SK-N-MC (cell line): ENCODE results near the gene PDXP.
A peak's percentile ranks its signal among the peaks of the same experiment; 100 is the strongest.

Source experiments
- DNase-seq: peaks from one replicate; pipeline ENCODE4 v3.0.0-alpha.2; 2011; ENCODE audit warnings: low read depth, low spot score
- H3K27ac ChIP-seq: fragments of 200-600 bp; sonication (generic); 2 replicates; pipeline ENCODE4 v1.5.1; 2016; ENCODE audit warnings: mixed run types
- H3K36me3 ChIP-seq: fragments of 200-600 bp; sonication (generic); 2 replicates; pipeline ENCODE4 v1.6.1; 2017; ENCODE audit warnings: antibody characterized with exemption, low read length, mixed read lengths; ENCODE audit not compliant: insufficient read depth
- H3K4me3 ChIP-seq: fragments of 200-600 bp; sonication (generic); 2 replicates; pipeline ENCODE4 v1.5.1; 2016
- H3K9ac ChIP-seq: fragments of 200-600 bp; sonication (generic); 2 replicates; pipeline ENCODE4 v1.8.0; 2017; ENCODE audit warnings: mixed run types, mixed read lengths; ENCODE audit not compliant: insufficient read length
- H3K9me3 ChIP-seq: fragments of 200-600 bp; sonication (generic); 2 replicates; pipeline ENCODE4 v1.6.1; 2017; ENCODE audit warnings: low read depth, mild to moderate bottlenecking, antibody characterized with exemption, low read length, moderate library complexity, mixed read lengths
- EZH2 ChIP-seq: fragments of 200-600 bp; sonication (generic); IDR thresholded peaks from one replicate; pipeline ENCODE4 v1.6.1; 2017; ENCODE audit warnings: antibody characterized with exemption
- FOXP2 ChIP-seq: optimal IDR thresholded peaks from 2 replicates; pipeline ENCODE3; 2011; ENCODE audit warnings: mild to moderate bottlenecking, moderate library complexity; ENCODE audit not compliant: insufficient read depth; ENCODE audit errors: extremely low read length, control extremely low read depth
- POLR2AphosphoS5 ChIP-seq: IDR thresholded peaks from 2 replicates; pipeline ENCODE4 v1.6.1; 2012; ENCODE audit warnings: mild to moderate bottlenecking, low read depth, low read length, borderline replicate concordance

The PDXP gene

GRCh38 chr22:37626556-37627075, 31.9 kb upstream of the PDXP start:
- H3K27ac ChIP-seq = peak overlapping the region; percentile 48; the same call in 1 of the 2 replicates
- TF ChIP-seq EZH2 (no peak), POLR2AphosphoS5 (no peak), FOXP2 (no peak)

GRCh38 chr22:37627121-37627520, 31.4 kb upstream of the PDXP start:
- H3K27ac ChIP-seq = no peak overlapping the region
- no peaks in the 10 kb centered on the region for H3K36me3 ChIP-seq
- H3K9me3 ChIP-seq = no peaks in the 10 kb centered on the region
- H3K4me3 ChIP-seq = no peak overlapping the region
- no peak for TF ChIP-seq EZH2
- no peak for TF ChIP-seq FOXP2
- TF ChIP-seq POLR2AphosphoS5 = no peak
- DNase-seq = no peak
- no peak overlapping the region for H3K9ac ChIP-seq

More at GRCh38 chr22:37626556-37627075, 31.9 kb upstream of the PDXP start:
- H3K36me3 ChIP-seq = no peaks in the 10 kb centered on the region
- no peak overlapping the region for H3K4me3 ChIP-seq
- peak overlapping the region; percentile 14 for H3K9ac ChIP-seq
- no peaks in the 10 kb centered on the region for H3K9me3 ChIP-seq
- DNase-seq = no peak

DNA sequence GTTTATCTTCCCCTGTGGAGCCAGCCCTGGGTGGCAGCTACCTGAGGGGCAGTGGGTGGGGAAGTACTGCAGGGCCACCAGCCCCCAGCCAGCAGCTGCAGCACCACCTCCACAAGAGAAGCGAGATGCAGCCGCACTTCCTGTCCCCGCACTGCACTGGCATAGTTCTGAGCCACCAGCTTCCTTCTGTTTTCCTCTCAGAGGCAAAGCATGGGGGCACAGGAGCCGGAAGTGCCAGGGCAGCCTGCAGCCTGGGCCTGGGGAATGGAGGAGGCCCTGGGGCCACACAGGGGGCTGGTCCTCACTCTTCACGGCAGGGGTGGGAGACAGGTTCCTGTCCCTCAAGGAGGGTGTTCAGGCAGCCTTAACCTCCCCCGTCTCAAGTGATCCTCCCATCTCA, 31.0 kb upstream of the PDXP start:
- Histone ChIP-seq H3K36me3 (no peaks in the 10 kb centered on the region), H3K9ac (no peak overlapping the region), H3K4me3 (no peak overlapping the region), H3K27ac (no peak overlapping the region), H3K9me3 (no peaks in the 10 kb centered on the region)
- TF ChIP-seq POLR2AphosphoS5 (no peak), FOXP2 (no peak), EZH2 (no peak)
- no peak for DNase-seq

GRCh38 chr22:37628830-37629229, 29.7 kb upstream of the PDXP start:
- DNase-seq = no peak
- no peaks in the 10 kb centered on the region for H3K36me3 ChIP-seq
- no peak overlapping the region for H3K4me3 ChIP-seq
- H3K9ac ChIP-seq = no peak overlapping the region
- TF ChIP-seq EZH2 (no peak), POLR2AphosphoS5 (no peak), FOXP2 (no peak)
- H3K27ac ChIP-seq = no peak overlapping the region
- H3K9me3 ChIP-seq = no peaks in the 10 kb centered on the region

DNA sequence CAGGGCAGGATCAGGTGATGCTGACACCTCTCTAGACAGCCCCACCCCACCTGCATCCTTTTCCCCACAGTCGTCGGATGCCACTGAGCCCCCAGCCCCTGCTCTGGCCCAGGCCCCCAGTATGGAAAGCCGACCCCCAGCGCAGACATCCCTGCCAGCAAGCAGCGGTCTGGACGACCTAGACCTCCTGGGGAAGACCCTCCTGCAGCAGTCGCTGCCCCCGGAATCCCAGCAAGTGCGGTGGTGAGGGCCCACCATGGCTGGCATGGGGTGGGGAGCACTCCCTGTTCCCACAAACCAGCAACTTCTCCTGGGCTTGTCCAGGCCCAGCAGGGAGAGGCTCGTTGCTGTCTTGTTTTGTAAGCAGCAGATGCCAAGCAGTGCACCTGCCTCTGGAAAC, 28.6 kb upstream of the PDXP start:
- H3K36me3 ChIP-seq = no peaks in the 10 kb centered on the region
- DNase-seq = no peak
- H3K27ac ChIP-seq = no peak overlapping the region
- no peak overlapping the region for H3K9ac ChIP-seq
- H3K4me3 ChIP-seq = no peak overlapping the region
- no peaks in the 10 kb centered on the region for H3K9me3 ChIP-seq
- no peak for TF ChIP-seq POLR2AphosphoS5
- TF ChIP-seq EZH2 = no peak
- TF ChIP-seq FOXP2 = no peak

DNA sequence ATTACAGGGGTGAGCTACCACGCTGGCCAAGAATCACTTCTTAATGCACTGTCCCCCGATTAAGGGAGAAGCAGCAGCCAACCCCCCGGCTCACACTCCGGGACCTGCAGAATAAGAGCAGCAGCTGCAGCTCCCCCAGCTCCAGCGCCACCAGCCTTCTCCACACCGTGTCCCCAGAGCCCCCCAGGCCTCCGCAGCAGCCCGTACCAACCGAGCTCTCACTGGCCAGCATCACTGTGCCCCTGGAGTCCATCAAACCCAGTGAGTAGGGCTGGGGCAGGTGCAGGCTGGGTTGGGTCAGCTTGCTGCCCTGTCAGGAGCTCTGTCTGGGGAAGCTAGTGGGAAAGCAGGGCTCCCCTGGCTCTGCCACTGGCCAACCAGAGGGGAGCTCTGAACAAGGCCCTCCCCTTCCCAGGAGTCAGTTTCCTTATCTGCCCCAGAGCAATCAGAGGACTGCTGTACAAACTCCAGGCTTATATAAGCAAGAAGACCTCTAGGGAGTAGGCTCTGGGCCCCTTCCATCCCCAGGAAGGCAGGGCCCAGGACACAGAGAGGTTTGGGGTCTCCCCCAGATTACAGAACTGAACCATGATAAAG, 27.6 kb upstream of the PDXP start:
- H3K9me3 ChIP-seq = no peaks in the 10 kb centered on the region
- no peak overlapping the region for H3K9ac ChIP-seq
- H3K27ac ChIP-seq = no peak overlapping the region
- no peaks in the 10 kb centered on the region for H3K36me3 ChIP-seq
- no peak overlapping the region for H3K4me3 ChIP-seq
- no peak for TF ChIP-seq POLR2AphosphoS5
- no peak for TF ChIP-seq EZH2
- TF ChIP-seq FOXP2 = no peak
- DNase-seq = no peak

- TF ChIP-seq EZH2 = no peak
- TF ChIP-seq POLR2AphosphoS5 = no peak
- no peak for TF ChIP-seq FOXP2
- Histone ChIP-seq H3K9me3 (no peaks in the 10 kb centered on the region), H3K9ac (no peak overlapping the region), H3K27ac (no peak overlapping the region), H3K36me3 (no peaks in the 10 kb centered on the region), H3K4me3 (no peak overlapping the region)
- no peak for DNase-seq
These were observed 26.9 kb upstream of the PDXP start for GRCh38 chr22:37631448-37632173.

- Histone ChIP-seq H3K36me3 (no peaks in the 10 kb centered on the region), H3K9me3 (no peaks in the 10 kb centered on the region), H3K4me3 (no peak overlapping the region), H3K9ac (no peak overlapping the region), H3K27ac (no peak overlapping the region)
- TF ChIP-seq POLR2AphosphoS5 (no peak), FOXP2 (no peak), EZH2 (no peak)
- DNase-seq = no peak
These were observed 26.1 kb upstream of the PDXP start for GRCh38 chr22:37632174-37633088.
